ENCODE data around the gene FOSL1. TPM values are rescaled to one million over a fixed set of nuclear protein-coding genes. Genes with fewer than 3 reads are reported as not detected.

FOSL1 gene
- total RNA-seq, 4 donors from 2014 or later: 11.9 to 72.7 (median 35.6) TPM

DNA sequence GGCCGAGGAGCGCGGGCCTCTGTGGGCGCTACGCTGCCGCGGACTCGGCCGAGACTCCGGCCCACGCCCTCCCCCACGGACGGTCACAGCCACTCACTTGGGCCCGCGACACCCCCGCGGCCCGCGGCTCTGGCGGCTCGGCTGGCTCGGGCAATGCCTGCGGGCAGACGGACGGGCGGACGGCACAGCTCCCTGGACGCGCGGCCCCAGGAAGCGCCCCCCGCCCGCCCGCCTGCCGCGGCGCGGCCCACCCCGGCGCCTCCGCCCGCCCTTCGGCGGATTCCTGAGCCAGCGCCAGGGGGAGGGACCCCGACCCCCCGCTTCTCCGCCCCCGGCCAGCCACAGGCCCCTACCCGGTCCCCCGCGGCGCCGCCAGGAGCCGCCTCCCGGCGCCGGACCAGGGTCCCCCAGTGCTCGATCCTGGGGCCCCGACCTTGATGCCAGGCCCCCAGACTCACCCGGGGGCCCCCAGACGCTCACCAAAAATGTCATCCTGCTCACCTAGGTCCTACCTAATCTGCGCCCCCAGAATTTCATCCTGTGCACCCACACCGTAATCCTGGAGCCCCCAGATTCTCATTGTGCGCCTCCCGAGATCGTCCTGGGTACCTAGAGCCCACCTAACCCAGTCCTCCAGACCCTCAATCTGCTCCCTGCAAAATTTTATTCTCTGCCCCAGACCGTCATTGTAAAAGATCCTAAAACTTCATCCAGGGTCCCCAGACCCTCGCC is 27.4 kb downstream of the FOSL1 start, which contains the start of gene EFEMP2:
Gene EFEMP2 (minus strand): TSS at position 215 of the 732 bp plus-strand sequence. CDS start 446 bp downstream, outside the sequence.
- no peak for DNase-seq

DNA sequence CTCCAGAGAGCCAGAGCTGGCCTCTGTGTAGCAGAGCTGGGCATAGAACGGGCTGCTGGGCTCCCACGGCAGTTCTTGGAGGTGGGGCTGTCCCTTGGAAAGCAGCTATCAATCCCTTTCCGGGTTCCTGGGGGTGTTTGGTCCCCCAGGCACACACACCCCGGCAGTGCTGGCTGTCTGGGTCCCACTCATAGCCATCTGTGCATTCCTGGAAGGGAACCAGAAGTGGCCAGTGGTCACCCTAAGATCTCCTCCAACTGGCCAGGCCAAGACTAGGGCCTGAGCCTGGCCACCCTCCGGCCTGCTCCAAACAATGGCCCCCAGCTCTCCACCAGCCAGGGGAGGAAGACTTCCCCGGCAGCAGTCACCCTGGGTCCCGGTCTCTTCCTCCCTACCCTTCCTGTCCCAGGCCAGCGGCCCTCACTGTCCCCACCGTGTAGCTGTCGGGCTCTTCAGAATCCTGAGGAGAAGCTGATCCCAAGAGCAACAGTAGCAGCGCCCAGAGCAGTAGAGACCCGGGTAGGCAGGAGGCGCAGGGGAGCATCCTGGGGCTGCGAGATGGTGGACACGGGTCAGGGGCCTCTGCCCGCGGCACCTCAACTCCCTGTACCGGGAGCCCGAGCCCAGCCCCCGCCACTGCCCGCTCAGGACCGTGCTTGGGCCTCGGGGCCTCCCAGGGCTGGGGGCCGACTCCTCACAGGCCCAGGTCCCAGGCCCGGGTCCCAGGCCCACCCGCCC is 28.2 kb downstream of the FOSL1 start:
- WGBS, 2 donors: 20 to 76% methylated on average over 2 to 5 of the region's 26 CpGs
- H3K27ac ChIP-seq: peak overlapping the region; percentile 81 to 95 (median 87)
- intact Hi-C loops (cut with DNase I): no loop called here
- no peak for TF ChIP-seq POLR2A (IDR thresholded peaks at IDR 0.05)
- TF ChIP-seq, protein P1, sequence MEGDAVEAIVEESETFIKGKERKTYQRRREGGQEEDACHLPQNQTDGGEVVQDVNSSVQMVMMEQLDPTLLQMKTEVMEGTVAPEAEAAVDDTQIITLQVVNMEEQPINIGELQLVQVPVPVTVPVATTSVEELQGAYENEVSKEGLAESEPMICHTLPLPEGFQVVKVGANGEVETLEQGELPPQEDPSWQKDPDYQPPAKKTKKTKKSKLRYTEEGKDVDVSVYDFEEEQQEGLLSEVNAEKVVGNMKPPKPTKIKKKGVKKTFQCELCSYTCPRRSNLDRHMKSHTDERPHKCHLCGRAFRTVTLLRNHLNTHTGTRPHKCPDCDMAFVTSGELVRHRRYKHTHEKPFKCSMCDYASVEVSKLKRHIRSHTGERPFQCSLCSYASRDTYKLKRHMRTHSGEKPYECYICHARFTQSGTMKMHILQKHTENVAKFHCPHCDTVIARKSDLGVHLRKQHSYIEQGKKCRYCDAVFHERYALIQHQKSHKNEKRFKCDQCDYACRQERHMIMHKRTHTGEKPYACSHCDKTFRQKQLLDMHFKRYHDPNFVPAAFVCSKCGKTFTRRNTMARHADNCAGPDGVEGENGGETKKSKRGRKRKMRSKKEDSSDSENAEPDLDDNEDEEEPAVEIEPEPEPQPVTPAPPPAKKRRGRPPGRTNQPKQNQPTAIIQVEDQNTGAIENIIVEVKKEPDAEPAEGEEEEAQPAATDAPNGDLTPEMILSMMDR (IDR thresholded peaks at IDR 0.05): no peak
- H3K4me3 ChIP-seq: peak overlapping the region; percentile 35 to 73 (median 61)
- no peaks in the 10 kb centered on the region for H3K27me3 ChIP-seq
- DNase-seq: no peak
- H3K9me3 ChIP-seq: no peaks in the 10 kb centered on the region
- H3K4me1 ChIP-seq: peaks cover 16 to 51% (median 18%) of the 10 kb centered on the region in 3 donors
- H3K36me3 ChIP-seq: peaks cover 0 to 14% (median 0%) of the 10 kb centered on the region in 3 donors

More for the DNA sequence above, 27.4 kb downstream of the FOSL1 start, which contains the start of gene EFEMP2:
- intact Hi-C loops (cut with DNase I): no loop called here
- peaks cover 0 to 6% (median 0%) of the 10 kb centered on the region in 3 donors for H3K36me3 ChIP-seq
- 0 to 1% methylated on average over 5 to 7 of the region's 69 CpGs for WGBS, 2 donors
- TF ChIP-seq, protein P1 (IDR thresholded peaks at IDR 0.05): no peak
- no peak for TF ChIP-seq POLR2A (IDR thresholded peaks at IDR 0.05)
- H3K4me3 ChIP-seq: peak within 1 kb of the TSS; percentile 35 to 73 (median 61)
- H3K27ac ChIP-seq: peak within 1 kb of the TSS; percentile 81 to 95 (median 87)
- no peaks in the 10 kb centered on the region for H3K27me3 ChIP-seq
- H3K9me3 ChIP-seq: no peaks in the 10 kb centered on the region
- peaks cover 16 to 48% (median 18%) of the 10 kb centered on the region in 3 donors for H3K4me1 ChIP-seq

DNA sequence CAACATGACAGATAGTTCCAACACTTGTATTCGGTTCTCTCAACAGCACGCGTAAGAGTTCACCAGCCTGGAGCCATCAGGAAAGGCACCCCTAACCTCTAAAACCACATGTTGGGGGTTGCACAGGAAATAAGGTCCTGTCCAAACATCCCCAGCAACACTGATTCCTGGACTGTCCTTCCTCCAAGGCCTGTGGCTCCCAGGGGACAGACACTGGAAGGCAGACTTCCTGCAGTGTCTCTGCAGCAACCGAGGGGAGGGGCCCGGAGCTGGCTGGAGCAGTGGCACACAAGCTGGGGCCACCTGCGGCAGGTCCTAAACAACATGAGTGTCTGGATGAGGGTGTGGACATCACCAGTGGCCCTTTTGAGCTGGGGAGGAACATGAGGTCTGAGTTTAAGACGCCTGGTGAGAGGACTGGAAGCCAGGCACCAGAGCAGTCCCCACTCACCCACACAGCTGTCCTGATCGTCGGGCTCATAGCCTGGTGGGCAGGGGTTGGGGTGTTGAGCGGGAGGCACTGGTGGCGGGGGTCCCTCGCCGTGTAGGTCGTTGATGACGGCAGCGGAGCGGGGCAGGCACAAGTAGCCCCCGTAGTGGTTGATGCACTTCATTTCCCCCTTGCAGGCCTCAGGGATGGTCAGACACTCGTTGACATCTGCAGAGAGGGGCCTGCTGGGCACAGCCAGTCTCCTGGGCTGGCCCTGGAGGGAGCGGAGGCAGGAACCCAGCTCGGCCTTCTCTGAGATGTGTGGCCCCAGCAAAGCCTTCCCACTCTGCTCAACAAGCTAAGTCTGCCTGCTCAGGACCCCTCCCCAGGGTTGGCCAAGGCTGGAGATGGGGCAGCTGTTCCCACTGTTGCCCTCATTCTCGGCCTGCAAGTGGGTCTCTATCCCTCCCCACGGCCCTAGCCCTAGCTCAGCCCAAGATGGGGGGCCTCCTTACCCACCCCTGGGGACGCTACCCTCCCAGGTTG is 29.2 kb downstream of the FOSL1 start:
- no peaks in the 10 kb centered on the region for H3K27me3 ChIP-seq
- DNase-seq: no peak
- 60% methylated on average over 3 to 17 of the region's 24 CpGs for WGBS, 2 donors
- intact Hi-C loops (cut with DNase I): no loop called here
- peak overlapping the region; percentile 81 to 95 (median 87) for H3K27ac ChIP-seq
- peak overlapping the region in 3 of 4 donors; percentile 59 to 73 (median 63) for H3K4me3 ChIP-seq
- peaks cover under 1 to 24% (median under 1%) of the 10 kb centered on the region in 3 donors for H3K36me3 ChIP-seq
- no peaks in the 10 kb centered on the region for H3K9me3 ChIP-seq
- peaks cover 16 to 51% (median 18%) of the 10 kb centered on the region in 3 donors for H3K4me1 ChIP-seq
- TF ChIP-seq POLR2A (IDR thresholded peaks at IDR 0.05): no peak
- TF ChIP-seq, protein P1 (IDR thresholded peaks at IDR 0.05): no peak

DNA sequence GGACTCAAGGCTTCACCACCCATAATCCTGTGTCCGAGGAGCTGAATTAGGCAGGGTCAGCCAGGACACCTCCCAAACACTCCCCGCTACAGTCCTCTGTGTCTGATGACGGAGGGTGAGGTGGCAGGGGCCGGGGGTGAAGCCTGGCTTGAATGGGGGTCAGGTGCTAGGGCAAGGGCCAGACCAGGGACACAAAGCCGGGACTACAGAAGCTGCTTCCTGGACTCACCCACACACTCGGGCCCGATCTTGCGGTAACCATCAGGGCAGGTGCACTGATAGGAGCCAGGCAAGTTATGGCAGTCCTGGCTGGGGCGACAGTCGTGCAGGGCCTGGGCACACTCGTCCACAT is 29.9 kb downstream of the FOSL1 start:
- intact Hi-C loops (cut with DNase I): no loop called here
- DNase-seq: no peak
- 71 to 100% methylated on average over 1 to 8 of the region's 11 CpGs for WGBS, 2 donors
- Histone ChIP-seq H3K36me3 (peaks cover 7 to 31% (median 7%) of the 10 kb centered on the region in 3 donors), H3K27me3 (no peaks in the 10 kb centered on the region), H3K27ac (peak overlapping the region in 2 of 4 donors; percentile 92 to 95), H3K4me1 (peaks cover 16 to 51% (median 18%) of the 10 kb centered on the region in 3 donors), H3K9me3 (no peaks in the 10 kb centered on the region), H3K4me3 (no peak overlapping the region)
- TF ChIP-seq, protein P1 (IDR thresholded peaks at IDR 0.05): no peak
- no peak for TF ChIP-seq POLR2A (IDR thresholded peaks at IDR 0.05)
